Endothelial cell of umbilical vein (primary cell): ENCODE measurements around the gene BMPR1B.

Experiments used
- EZH2 ChIP-seq: IDR thresholded peaks from 2 replicates; pipeline ENCODE4 v1.6.1; 2012; ENCODE audit warnings: borderline replicate concordance, low read depth, mild to moderate bottlenecking, moderate library complexity, low read length, inconsistent platforms; ENCODE audit not compliant: severe bottlenecking
- FOS ChIP-seq: IDR thresholded peaks from 2 replicates; pipeline ENCODE4 v1.6.1; 2011; ENCODE audit warnings: mild to moderate bottlenecking, low read length, moderate library complexity, borderline replicate concordance; ENCODE audit not compliant: insufficient read depth
- GATA2 ChIP-seq: IDR thresholded peaks from 2 replicates; pipeline ENCODE4 v1.7.0; 2011; ENCODE audit warnings: low read depth, mild to moderate bottlenecking, moderate library complexity, mixed read lengths, low read length; ENCODE audit not compliant: insufficient read length, insufficient read depth
- MYC ChIP-seq: IDR thresholded peaks from one replicate; pipeline ENCODE4 v1.6.1; 2011; ENCODE audit warnings: mild to moderate bottlenecking, low read depth, low read length
- POLR2A ChIP-seq: IDR thresholded peaks from 2 replicates; pipeline ENCODE4 v1.6.1; 2012; ENCODE audit warnings: low read depth, mild to moderate bottlenecking, control low read depth, low read length
- POLR2AphosphoS5 ChIP-seq: IDR thresholded peaks from 2 replicates; pipeline ENCODE4 v1.6.1; 2012; ENCODE audit warnings: low read depth, mild to moderate bottlenecking, control low read depth, low read length, moderate library complexity; ENCODE audit not compliant: insufficient read depth
- TF ChIP-seq, protein P1 (sequence below), 2 donors: IDR thresholded peaks; 1 replicate in 1 of 2; 2 replicates in 1 of 2; pipeline ENCODE4 v1.5.1; 2011; ENCODE audit warnings: low read length in 2 of 2, mild to moderate bottlenecking in 2 of 2, moderate library complexity in 2 of 2, control low read depth in 1 of 2, inconsistent platforms in 1 of 2, low read depth in 1 of 2; ENCODE audit not compliant: insufficient read depth in 1 of 2; ENCODE audit errors: extremely low read depth in 1 of 2
- TF ChIP-seq, protein P2 (sequence below): IDR thresholded peaks from 2 replicates; pipeline ENCODE4 v1.6.1; 2011; ENCODE audit not compliant: insufficient read depth, insufficient read length

DNA sequence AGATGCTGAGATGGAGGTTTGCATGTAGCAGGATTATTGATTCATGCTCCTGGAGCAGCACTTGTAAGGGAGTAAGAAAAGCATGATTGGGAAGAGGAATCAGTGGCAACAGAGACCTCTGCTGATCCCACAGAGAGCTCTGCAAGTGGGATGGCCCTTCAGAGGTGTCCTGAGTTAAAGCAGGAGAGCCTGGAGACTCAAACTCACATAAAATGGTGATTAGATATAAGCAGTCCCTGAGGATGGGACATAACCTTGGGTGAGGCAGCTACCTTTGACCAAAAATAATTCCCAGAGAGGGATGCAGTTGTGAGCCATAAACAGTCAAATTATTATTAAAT is 25.4 kb upstream of the BMPR1B start:
- TF ChIP-seq POLR2A (no peak), EZH2 (no peak), GATA2 (no peak), POLR2AphosphoS5 (no peak), FOS (no peak), MYC (no peak)
- TF ChIP-seq, protein P1, sequence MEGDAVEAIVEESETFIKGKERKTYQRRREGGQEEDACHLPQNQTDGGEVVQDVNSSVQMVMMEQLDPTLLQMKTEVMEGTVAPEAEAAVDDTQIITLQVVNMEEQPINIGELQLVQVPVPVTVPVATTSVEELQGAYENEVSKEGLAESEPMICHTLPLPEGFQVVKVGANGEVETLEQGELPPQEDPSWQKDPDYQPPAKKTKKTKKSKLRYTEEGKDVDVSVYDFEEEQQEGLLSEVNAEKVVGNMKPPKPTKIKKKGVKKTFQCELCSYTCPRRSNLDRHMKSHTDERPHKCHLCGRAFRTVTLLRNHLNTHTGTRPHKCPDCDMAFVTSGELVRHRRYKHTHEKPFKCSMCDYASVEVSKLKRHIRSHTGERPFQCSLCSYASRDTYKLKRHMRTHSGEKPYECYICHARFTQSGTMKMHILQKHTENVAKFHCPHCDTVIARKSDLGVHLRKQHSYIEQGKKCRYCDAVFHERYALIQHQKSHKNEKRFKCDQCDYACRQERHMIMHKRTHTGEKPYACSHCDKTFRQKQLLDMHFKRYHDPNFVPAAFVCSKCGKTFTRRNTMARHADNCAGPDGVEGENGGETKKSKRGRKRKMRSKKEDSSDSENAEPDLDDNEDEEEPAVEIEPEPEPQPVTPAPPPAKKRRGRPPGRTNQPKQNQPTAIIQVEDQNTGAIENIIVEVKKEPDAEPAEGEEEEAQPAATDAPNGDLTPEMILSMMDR (IDR thresholded peaks at IDR 0.05; ENCODE audit: extremely low read depth in 1 of 2, insufficient read depth in 1 of 2, low read depth in 1 of 2, low read length in 2 of 2) = no peak
- TF ChIP-seq, protein P2, sequence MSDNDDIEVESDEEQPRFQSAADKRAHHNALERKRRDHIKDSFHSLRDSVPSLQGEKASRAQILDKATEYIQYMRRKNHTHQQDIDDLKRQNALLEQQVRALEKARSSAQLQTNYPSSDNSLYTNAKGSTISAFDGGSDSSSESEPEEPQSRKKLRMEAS = no peak
